K562 (cell line): ENCODE data around the gene GTPBP8. TPM values are rescaled to one million over a fixed set of nuclear protein-coding genes. Genes with fewer than 3 reads are reported as not detected.

Experiments
- ATAC-seq: fragments of 200-7000 bp; cut with Tn5 transposase; 3 replicates; pipeline ENCODE4 v1.9.1; 2020; ENCODE audit warnings: moderate library complexity
- BruUV-seq: library from RNA; stranded (reverse); fragments of 400-500 nt; replicated peaks from 2 replicates; lab custom pipeline; 2021; lab: Mats Ljungman, UMichigan
- CTCF ChIA-PET: fragments of 300-600 bp; formaldehyde crosslinking; extraction: SDS; loops from one replicate; lab custom pipeline; 2021; ENCODE audit warnings: low intra/inter-chr PET ratio; lab: Yijun Ruan, JAX
- POLR2A ChIA-PET: fragments of 300-600, 350-650 bp; sonication (Branson Sonifier 250); formaldehyde crosslinking; extraction: SDS; loops from one replicate; lab custom pipeline; 2021; ENCODE audit warnings: antibody characterized with exemption, inconsistent platforms; lab: Yijun Ruan, JAX
- DNase-seq, 4 experiments: peaks; one replicate each; pipeline versions ENCODE4 v3.0.0 to v3.0.0-alpha.2; 2011 to 2018; ENCODE audit warnings: low spot score in 3 of 4, mixed read lengths in 3 of 4; ENCODE audit errors: extremely low read depth in 1 of 4
- FAIRE-seq: peaks from 2 replicates; lab custom pipeline; 2011; peaks lifted over from hg19 to GRCh38; lab: Jason Lieb, UNC
- H2AFZ ChIP-seq: 2 replicates; pipeline ENCODE4 v1.6.0; 2011; ENCODE audit warnings: low read depth, low read length, control low read depth, inconsistent platforms
- H3K27ac ChIP-seq: fragments of 200-600 bp; 3 replicates; pipeline ENCODE4 v1.8.0; 2011; ENCODE audit warnings: low read depth, mild to moderate bottlenecking, control low read depth, inconsistent platforms, low read length, moderate library complexity, mixed read lengths; ENCODE audit errors: extremely low read depth
- H3K27me3 ChIP-seq, 2 experiments: fragments of 300-600 bp in 1 of 2; 2 replicates in 1 of 2; 3 replicates in 1 of 2; pipeline versions ENCODE4 v1.6.0 to v1.8.0; 2011; ENCODE audit warnings: inconsistent platforms in 2 of 2, low read length in 2 of 2, mild to moderate bottlenecking in 1 of 2, mixed read lengths in 1 of 2, moderate library complexity in 1 of 2; ENCODE audit not compliant: control insufficient read depth in 2 of 2, insufficient read depth in 2 of 2
- H3K36me3 ChIP-seq: fragments of 300-600 bp; 3 replicates; pipeline ENCODE4 v1.8.0; 2011; ENCODE audit warnings: mild to moderate bottlenecking, low read length, inconsistent platforms; ENCODE audit not compliant: control insufficient read depth, insufficient read depth
- H3K4me1 ChIP-seq, 2 experiments: fragments of 200-600 bp in 1 of 2; replicated peaks in 1 of 2; 2 replicates in 1 of 2; 3 replicates in 1 of 2; pipeline versions ENCODE4 v1.5.1 to v1.8.0; 2011; ENCODE audit warnings: inconsistent platforms in 2 of 2, low read length in 2 of 2, mild to moderate bottlenecking in 1 of 2, mixed read lengths in 1 of 2, moderate library complexity in 1 of 2; ENCODE audit not compliant: control insufficient read depth in 2 of 2, insufficient read depth in 2 of 2
- H3K4me2 ChIP-seq: 2 replicates; pipeline ENCODE4 v1.6.1; 2011; ENCODE audit warnings: low read length, control low read depth, inconsistent platforms, mixed read lengths; ENCODE audit not compliant: insufficient read depth
- H3K4me3 ChIP-seq: fragments of 200-600 bp; sonication (generic), shearing (Covaris generic); 2 replicates; pipeline ENCODE4 v1.5.1; 2016; ENCODE audit warnings: control low read depth, inconsistent platforms
- H3K79me2 ChIP-seq: fragments of 200-600 bp; 3 replicates; pipeline ENCODE4 v1.8.0; 2011; ENCODE audit warnings: low read length, inconsistent platforms; ENCODE audit not compliant: control insufficient read depth, insufficient read depth
- H3K9ac ChIP-seq, 2 experiments: 2 replicates each; pipeline versions ENCODE4 v1.6.0 to v1.6.1; 2011; ENCODE audit warnings: low read depth in 2 of 2, low read length in 2 of 2, control low read depth in 1 of 2, inconsistent platforms in 1 of 2, mild to moderate bottlenecking in 1 of 2, mixed read lengths in 1 of 2; ENCODE audit not compliant: insufficient read depth in 1 of 2
- H3K9me1 ChIP-seq: one replicate; pipeline ENCODE4 v1.6.0; 2011; ENCODE audit warnings: inconsistent platforms, mild to moderate bottlenecking, low read length, moderate library complexity; ENCODE audit not compliant: control insufficient read depth, insufficient read depth
- H3K9me3 ChIP-seq: replicated peaks from 2 replicates; pipeline ENCODE4 v1.5.1; 2011; ENCODE audit warnings: low read depth, low read length, inconsistent platforms; ENCODE audit not compliant: control insufficient read depth, insufficient read depth
- H4K20me1 ChIP-seq: replicated peaks from 2 replicates; pipeline ENCODE4 v1.6.1; 2011; ENCODE audit warnings: low read length, inconsistent platforms, mixed read lengths; ENCODE audit not compliant: control insufficient read depth, insufficient read depth
- EGR1 ChIP-seq: fragments of 450-650 bp; conservative IDR thresholded peaks from 2 replicates; pipeline ENCODE4 v1.6.1; 2017; ENCODE audit warnings: mild to moderate bottlenecking
- FOSL1 ChIP-seq: fragments of 200-800 bp; sonication (Bioruptor generic); conservative IDR thresholded peaks from 2 replicates; pipeline ENCODE4 v1.6.1; 2016; ENCODE audit warnings: missing genetic modification characterization, missing compliant biosample characterization
- IFI16 ChIP-seq: fragments of 250-450 bp; sonication (Bioruptor Pico); IDR thresholded peaks from 2 replicates; pipeline ENCODE4 v2.1.2; 2022; ENCODE audit warnings: mild to moderate bottlenecking, inconsistent platforms
- ILK ChIP-seq: fragments of 450-650 bp; IDR thresholded peaks from 2 replicates; pipeline ENCODE4 v1.6.1; 2016; ENCODE audit warnings: missing genetic modification characterization, low read depth, mild to moderate bottlenecking, missing compliant biosample characterization, moderate library complexity, borderline replicate concordance
- KDM4B ChIP-seq, 2 experiments: fragments of 450-650 bp in 1 of 2; sonication (generic) in 1 of 2; IDR thresholded peaks; 2 replicates each; pipeline ENCODE4 v1.6.1; 2016 to 2017; ENCODE audit warnings: borderline replicate concordance in 2 of 2, antibody characterized with exemption in 1 of 2, low read depth in 1 of 2, mild to moderate bottlenecking in 1 of 2
- PHTF2 ChIP-seq: fragments of 250-450 bp; sonication (Bioruptor Pico); IDR thresholded peaks from 2 replicates; pipeline ENCODE4 v1.5.0; 2021; ENCODE audit warnings: mild to moderate bottlenecking
- RAD21 ChIP-seq, 2 experiments: fragments of 250-450 bp in 1 of 2; fragments of 450-650 bp in 1 of 2; sonication (Bioruptor Pico) in 1 of 2; formaldehyde crosslinking in 1 of 2; IDR thresholded peaks in 1 of 2; conservative IDR thresholded peaks in 1 of 2; 2 replicates each; pipeline versions ENCODE4 v1.4.0 to v1.8.0; 2020 to 2022; ENCODE audit warnings: mild to moderate bottlenecking in 2 of 2, moderate library complexity in 1 of 2
- SMARCA4 ChIP-seq: fragments of 450-650 bp; IDR thresholded peaks from 2 replicates; pipeline ENCODE4 v1.6.1; 2016
- ZBTB7A ChIP-seq: IDR thresholded peaks from 2 replicates; pipeline ENCODE4 v1.6.1; 2011; ENCODE audit warnings: low read depth, mild to moderate bottlenecking, low read length, moderate library complexity, borderline replicate concordance; ENCODE audit not compliant: control insufficient read depth
- ZNF12 ChIP-seq: sonication (generic); formaldehyde crosslinking; IDR thresholded peaks from 2 replicates; pipeline ENCODE4 v1.4.0; 2020; ENCODE audit warnings: mild to moderate bottlenecking, missing genetic modification reagents
- WGBS: fragments of 100-300 bp; shearing (Covaris generic); methylation state at CpG from one replicate; pipeline ENCODE4 v1.1.6; 2016; ENCODE audit warnings: low coverage, mixed read lengths; ENCODE audit not compliant: insufficient coverage; ENCODE audit errors: missing lambda C conversion rate; 5-methylcytosine and 5-hydroxymethylcytosine counted together
- in situ Hi-C: fragments of 300-500 bp; cut with MboI; formaldehyde crosslinking; loops from 4 replicates; pipeline ENCODE4 v1.15.0; 2018; ENCODE audit warnings: inconsistent platforms, mixed read lengths
- intact Hi-C: fragments of 100-400 bp; cut with micrococcal nuclease; formaldehyde crosslinking; loops from 2 replicates; pipeline ENCODE4 v1.14.2; 2022
- polyA plus RNA-seq, 8 experiments: library from polyadenylated mRNA; depleted of rRNA in 4 of 8; stranded (reverse) in 5 of 8; unstranded in 3 of 8; fragments of >200 nt; fragmentation: Nextera tagmentation in 2 of 8; fragmentation: Illumina TruSeq in 1 of 8; extraction: Ambion mirVana in 2 of 8; extraction: Trizol in 1 of 8; gene quantifications; 2 replicates each; pipeline versions ENCODE4 v1.2.1 to v1.2.3, GENCODE V29; 2011 to 2014; ENCODE audit warnings: inconsistent platforms in 1 of 8, missing spikeins in 1 of 8
- total RNA-seq, 7 experiments: library from RNA; depleted of rRNA in 6 of 7; stranded (reverse); fragments of >200 nt in 6 of 7; fragmentation: Illumina TruSeq in 2 of 7; extraction: Trizol in 2 of 7; gene quantifications; 2 replicates each; pipeline versions ENCODE4 v1.2.1 to v1.2.3, GENCODE V29; 2011 to 2021; ENCODE audit warnings: low replicate concordance in 1 of 7
- TF ChIP-seq, protein P1 (sequence below): fragments of 150-350 bp; conservative IDR thresholded peaks from 2 replicates; pipeline ENCODE4 v1.6.1; 2014; ENCODE audit warnings: low read length
- TF ChIP-seq, protein P2 (sequence below): sonication (generic); formaldehyde crosslinking; IDR thresholded peaks from 2 replicates; pipeline ENCODE4 v1.8.0; 2023; ENCODE audit warnings: missing genetic modification reagents, mild to moderate bottlenecking, borderline replicate concordance
- TF ChIP-seq, protein P3 (sequence below): fragments of 450-650 bp; IDR thresholded peaks from 2 replicates; pipeline ENCODE4 v1.6.1; 2017; ENCODE audit warnings: mild to moderate bottlenecking, moderate library complexity

The GTPBP8 gene
- total and polyA plus RNA-seq, 9 of the 15 experiments (the other 6 are each of a cell fraction or from before 2014, with no cell fraction given) = 14.0 to 33.3 (median 20.8) TPM

DNA sequence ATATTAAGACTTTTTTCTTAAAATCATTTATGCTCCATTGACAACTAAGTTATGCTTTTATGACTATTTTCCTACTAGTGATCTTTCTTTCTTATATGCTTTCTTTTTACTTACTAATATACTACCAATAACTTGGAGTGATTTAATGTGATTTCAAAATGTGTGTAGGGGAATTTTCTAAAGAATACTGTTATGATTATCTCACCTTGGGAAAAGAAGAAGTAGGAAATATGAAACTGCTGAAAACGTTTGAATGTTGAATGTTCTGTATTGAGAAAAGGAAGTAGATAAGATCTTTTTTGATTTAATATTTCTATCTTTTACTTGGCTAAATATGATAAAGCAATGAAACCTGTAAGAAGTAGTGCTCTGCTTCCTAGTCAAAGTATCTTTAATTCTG is 8.1 kb upstream of the GTPBP8 start:
- FAIRE-seq = no peak
- H3K4me3 ChIP-seq = no peak overlapping the region
- no peak for ATAC-seq
- no peaks in the 10 kb centered on the region for H3K9me1 ChIP-seq
- ChIA-PET POLR2A (interaction anchor here (1.1 kb wide), 1 partner anchor 10 kb away, joined by 3 read pairs; no protein-coding TSS in a partner anchor), CTCF (no interaction called here)
- in situ Hi-C loops = loop anchor here (10.0 kb wide), 1 partner anchor 338 kb away; the partner anchor contains the start of gene CCDC80
- H3K9me3 ChIP-seq = no peaks in the 10 kb centered on the region
- H3K27me3 ChIP-seq = no peaks in the 10 kb centered on the region
- no peaks in the 10 kb centered on the region for H3K79me2 ChIP-seq
- WGBS = 0% methylated on average over 1 of the region's 1 CpG
- no peak overlapping the region for H3K4me2 ChIP-seq
- H3K27ac ChIP-seq = no peak overlapping the region
- intact Hi-C loops = no loop called here
- H3K36me3 ChIP-seq = no peaks in the 10 kb centered on the region
- no peak overlapping the region for H2AFZ ChIP-seq
- no peaks in the 10 kb centered on the region for H4K20me1 ChIP-seq
- BruUV-seq = no TSS peak
- no peak overlapping the region for H3K9ac ChIP-seq
- no peak for DNase-seq
- no peaks in the 10 kb centered on the region; a peak in 1 of 5 replicates for H3K4me1 ChIP-seq
- TF ChIP-seq EGR1 = no peak
- no peak for TF ChIP-seq IFI16
- TF ChIP-seq, protein P1, sequence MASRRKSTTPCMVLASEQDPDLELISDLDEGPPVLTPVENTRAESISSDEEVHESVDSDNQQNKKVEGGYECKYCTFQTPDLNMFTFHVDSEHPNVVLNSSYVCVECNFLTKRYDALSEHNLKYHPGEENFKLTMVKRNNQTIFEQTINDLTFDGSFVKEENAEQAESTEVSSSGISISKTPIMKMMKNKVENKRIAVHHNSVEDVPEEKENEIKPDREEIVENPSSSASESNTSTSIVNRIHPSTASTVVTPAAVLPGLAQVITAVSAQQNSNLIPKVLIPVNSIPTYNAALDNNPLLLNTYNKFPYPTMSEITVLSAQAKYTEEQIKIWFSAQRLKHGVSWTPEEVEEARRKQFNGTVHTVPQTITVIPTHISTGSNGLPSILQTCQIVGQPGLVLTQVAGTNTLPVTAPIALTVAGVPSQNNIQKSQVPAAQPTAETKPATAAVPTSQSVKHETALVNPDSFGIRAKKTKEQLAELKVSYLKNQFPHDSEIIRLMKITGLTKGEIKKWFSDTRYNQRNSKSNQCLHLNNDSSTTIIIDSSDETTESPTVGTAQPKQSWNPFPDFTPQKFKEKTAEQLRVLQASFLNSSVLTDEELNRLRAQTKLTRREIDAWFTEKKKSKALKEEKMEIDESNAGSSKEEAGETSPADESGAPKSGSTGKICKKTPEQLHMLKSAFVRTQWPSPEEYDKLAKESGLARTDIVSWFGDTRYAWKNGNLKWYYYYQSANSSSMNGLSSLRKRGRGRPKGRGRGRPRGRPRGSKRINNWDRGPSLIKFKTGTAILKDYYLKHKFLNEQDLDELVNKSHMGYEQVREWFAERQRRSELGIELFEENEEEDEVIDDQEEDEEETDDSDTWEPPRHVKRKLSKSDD = no peak
- no peak for TF ChIP-seq PHTF2
- no peak for TF ChIP-seq FOSL1 (tag)
- no peak for TF ChIP-seq KDM4B (IDR thresholded peaks at IDR 0.05; ENCODE audit: borderline replicate concordance in 2 of 2, low read depth in 1 of 2)
- TF ChIP-seq, protein P2, sequence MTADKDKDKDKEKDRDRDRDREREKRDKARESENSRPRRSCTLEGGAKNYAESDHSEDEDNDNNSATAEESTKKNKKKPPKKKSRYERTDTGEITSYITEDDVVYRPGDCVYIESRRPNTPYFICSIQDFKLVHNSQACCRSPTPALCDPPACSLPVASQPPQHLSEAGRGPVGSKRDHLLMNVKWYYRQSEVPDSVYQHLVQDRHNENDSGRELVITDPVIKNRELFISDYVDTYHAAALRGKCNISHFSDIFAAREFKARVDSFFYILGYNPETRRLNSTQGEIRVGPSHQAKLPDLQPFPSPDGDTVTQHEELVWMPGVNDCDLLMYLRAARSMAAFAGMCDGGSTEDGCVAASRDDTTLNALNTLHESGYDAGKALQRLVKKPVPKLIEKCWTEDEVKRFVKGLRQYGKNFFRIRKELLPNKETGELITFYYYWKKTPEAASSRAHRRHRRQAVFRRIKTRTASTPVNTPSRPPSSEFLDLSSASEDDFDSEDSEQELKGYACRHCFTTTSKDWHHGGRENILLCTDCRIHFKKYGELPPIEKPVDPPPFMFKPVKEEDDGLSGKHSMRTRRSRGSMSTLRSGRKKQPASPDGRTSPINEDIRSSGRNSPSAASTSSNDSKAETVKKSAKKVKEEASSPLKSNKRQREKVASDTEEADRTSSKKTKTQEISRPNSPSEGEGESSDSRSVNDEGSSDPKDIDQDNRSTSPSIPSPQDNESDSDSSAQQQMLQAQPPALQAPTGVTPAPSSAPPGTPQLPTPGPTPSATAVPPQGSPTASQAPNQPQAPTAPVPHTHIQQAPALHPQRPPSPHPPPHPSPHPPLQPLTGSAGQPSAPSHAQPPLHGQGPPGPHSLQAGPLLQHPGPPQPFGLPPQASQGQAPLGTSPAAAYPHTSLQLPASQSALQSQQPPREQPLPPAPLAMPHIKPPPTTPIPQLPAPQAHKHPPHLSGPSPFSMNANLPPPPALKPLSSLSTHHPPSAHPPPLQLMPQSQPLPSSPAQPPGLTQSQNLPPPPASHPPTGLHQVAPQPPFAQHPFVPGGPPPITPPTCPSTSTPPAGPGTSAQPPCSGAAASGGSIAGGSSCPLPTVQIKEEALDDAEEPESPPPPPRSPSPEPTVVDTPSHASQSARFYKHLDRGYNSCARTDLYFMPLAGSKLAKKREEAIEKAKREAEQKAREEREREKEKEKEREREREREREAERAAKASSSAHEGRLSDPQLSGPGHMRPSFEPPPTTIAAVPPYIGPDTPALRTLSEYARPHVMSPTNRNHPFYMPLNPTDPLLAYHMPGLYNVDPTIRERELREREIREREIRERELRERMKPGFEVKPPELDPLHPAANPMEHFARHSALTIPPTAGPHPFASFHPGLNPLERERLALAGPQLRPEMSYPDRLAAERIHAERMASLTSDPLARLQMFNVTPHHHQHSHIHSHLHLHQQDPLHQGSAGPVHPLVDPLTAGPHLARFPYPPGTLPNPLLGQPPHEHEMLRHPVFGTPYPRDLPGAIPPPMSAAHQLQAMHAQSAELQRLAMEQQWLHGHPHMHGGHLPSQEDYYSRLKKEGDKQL (CRISPR knock-in tag) = no peak
- no peak for TF ChIP-seq ZBTB7A
- no peak for TF ChIP-seq ILK (tag)
- no peak for TF ChIP-seq ZNF12
- TF ChIP-seq, protein P3, sequence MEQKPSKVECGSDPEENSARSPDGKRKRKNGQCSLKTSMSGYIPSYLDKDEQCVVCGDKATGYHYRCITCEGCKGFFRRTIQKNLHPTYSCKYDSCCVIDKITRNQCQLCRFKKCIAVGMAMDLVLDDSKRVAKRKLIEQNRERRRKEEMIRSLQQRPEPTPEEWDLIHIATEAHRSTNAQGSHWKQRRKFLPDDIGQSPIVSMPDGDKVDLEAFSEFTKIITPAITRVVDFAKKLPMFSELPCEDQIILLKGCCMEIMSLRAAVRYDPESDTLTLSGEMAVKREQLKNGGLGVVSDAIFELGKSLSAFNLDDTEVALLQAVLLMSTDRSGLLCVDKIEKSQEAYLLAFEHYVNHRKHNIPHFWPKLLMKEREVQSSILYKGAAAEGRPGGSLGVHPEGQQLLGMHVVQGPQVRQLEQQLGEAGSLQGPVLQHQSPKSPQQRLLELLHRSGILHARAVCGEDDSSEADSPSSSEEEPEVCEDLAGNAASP = no peak
- no peak for TF ChIP-seq RAD21 (CRISPR knock-in tag; conservative IDR thresholded peaks at IDR 0.05 in 1 of 2, IDR thresholded peaks at IDR 0.05 in 1 of 2)
- TF ChIP-seq SMARCA4 = no peak
